ENCODE measurements around the gene ASTN2.

DNA sequence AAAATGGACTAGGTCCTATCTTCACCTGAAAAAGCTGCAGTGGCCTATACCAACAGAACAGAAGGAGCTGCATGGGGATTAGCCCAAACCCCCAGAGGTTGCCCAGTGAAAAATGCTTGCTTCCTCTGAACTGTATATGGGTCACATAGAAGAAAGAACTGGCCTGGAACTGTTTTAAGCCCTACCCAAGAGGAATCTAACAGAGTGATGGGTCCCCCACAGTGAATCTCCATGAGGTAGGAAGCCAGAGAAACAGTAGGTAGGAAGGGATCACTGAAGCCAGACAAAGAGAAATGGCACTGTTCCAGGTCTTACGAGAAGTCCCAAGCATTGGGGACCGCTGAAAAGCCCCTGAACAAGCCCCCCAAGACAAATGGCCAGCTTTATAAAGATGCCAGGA lies 756.6 kb downstream of the ASTN2 start:
- TF ChIP-seq, protein P1, sequence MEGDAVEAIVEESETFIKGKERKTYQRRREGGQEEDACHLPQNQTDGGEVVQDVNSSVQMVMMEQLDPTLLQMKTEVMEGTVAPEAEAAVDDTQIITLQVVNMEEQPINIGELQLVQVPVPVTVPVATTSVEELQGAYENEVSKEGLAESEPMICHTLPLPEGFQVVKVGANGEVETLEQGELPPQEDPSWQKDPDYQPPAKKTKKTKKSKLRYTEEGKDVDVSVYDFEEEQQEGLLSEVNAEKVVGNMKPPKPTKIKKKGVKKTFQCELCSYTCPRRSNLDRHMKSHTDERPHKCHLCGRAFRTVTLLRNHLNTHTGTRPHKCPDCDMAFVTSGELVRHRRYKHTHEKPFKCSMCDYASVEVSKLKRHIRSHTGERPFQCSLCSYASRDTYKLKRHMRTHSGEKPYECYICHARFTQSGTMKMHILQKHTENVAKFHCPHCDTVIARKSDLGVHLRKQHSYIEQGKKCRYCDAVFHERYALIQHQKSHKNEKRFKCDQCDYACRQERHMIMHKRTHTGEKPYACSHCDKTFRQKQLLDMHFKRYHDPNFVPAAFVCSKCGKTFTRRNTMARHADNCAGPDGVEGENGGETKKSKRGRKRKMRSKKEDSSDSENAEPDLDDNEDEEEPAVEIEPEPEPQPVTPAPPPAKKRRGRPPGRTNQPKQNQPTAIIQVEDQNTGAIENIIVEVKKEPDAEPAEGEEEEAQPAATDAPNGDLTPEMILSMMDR (IDR thresholded peaks at IDR 0.05): no peak
- no peak for TF ChIP-seq POLR2A (IDR thresholded peaks at IDR 0.05)

Data from thyroid gland (tissue), 4 donors.